Heart right ventricle (tissue), 16 donors: Measurements from ENCODE around the gene SPIN1. TPM values are rescaled to one million over a fixed set of nuclear protein-coding genes. Genes with fewer than 3 reads are reported as not detected.

Source experiments
- ATAC-seq, 8 donors: fragments of 200-7000 bp; cut with Tn5 transposase; one replicate each; pipeline ENCODE4 v1.9.1; 2020; ENCODE audit warnings: mild to moderate bottlenecking in 8 of 8, moderate library complexity in 8 of 8, moderate number of reproducible peaks in 1 of 8
- DNase-seq, 2 donors: peaks; one replicate each; pipeline ENCODE4 v3.0.0-alpha.2; 2020
- H3K27ac ChIP-seq, 10 donors: fragments of 200-600 bp; sonication (generic) in 2 of 10; one replicate each; pipeline versions ENCODE4 v1.5.0 to v1.8.0; 2020 to 2022; ENCODE audit warnings: mild to moderate bottlenecking in 3 of 10
- H3K27me3 ChIP-seq, 7 donors: fragments of 200-600 bp; one replicate each; pipeline ENCODE4 v1.8.0; 2021 to 2022; ENCODE audit warnings: mild to moderate bottlenecking in 2 of 7
- H3K36me3 ChIP-seq, 9 donors: fragments of 200-600 bp; sonication (generic) in 1 of 9; one replicate each; pipeline versions ENCODE4 v1.5.0 to v1.8.0; 2020 to 2022; ENCODE audit warnings: mild to moderate bottlenecking in 2 of 9
- H3K4me1 ChIP-seq, 9 donors: fragments of 200-600 bp; sonication (generic) in 1 of 9; one replicate each; pipeline versions ENCODE4 v1.5.0 to v1.8.0; 2020 to 2022; ENCODE audit warnings: mild to moderate bottlenecking in 4 of 9
- H3K4me3 ChIP-seq, 10 donors: fragments of 200-600 bp; sonication (generic) in 2 of 10; one replicate each; pipeline versions ENCODE4 v1.5.0 to v1.8.0; 2020 to 2022; ENCODE audit warnings: mild to moderate bottlenecking in 7 of 10, moderate library complexity in 2 of 10
- H3K9me3 ChIP-seq, 11 donors: fragments of 200-600 bp in 10 of 11; sonication (generic) in 2 of 11; one replicate each; pipeline versions ENCODE4 v1.5.0 to v1.8.0; 2013 to 2022; ENCODE audit warnings: mild to moderate bottlenecking in 2 of 11, control low read depth in 1 of 11, moderate library complexity in 1 of 11
- CTCF ChIP-seq, 9 donors: fragments of 200-600 bp; sonication (generic) in 2 of 9; IDR thresholded peaks; one replicate each; pipeline versions ENCODE4 v1.5.0 to v1.8.0; 2021 to 2022; ENCODE audit warnings: antibody characterized with exemption in 9 of 9, mild to moderate bottlenecking in 5 of 9, moderate library complexity in 1 of 9
- WGBS, 2 donors: extraction: QIAGEN DNeasy Blood & Tissue Kit; methylation state at CpG; one replicate each; pipeline ENCODE4 v1.1.7; 2013; ENCODE audit warnings: inconsistent platforms in 1 of 2; 5-methylcytosine and 5-hydroxymethylcytosine counted together
- intact Hi-C, 10 donors: fragments of 100-400 bp; cut with DNase I; formaldehyde crosslinking; loops; one replicate each; pipeline versions ENCODE4 v1.11.1 to v1.14.2; 2022
- polyA plus RNA-seq, 2 donors: library from polyadenylated mRNA; stranded (reverse); fragments of 200-250 nt; gene quantifications; one replicate each; pipeline ENCODE4 v1.2.3, GENCODE V29; 2013
- total RNA-seq, 10 donors: library from RNA; stranded (reverse); fragmentation: NEBNext Ultra II Directional in 3 of 10; extraction: Animal tissue kit (Norgen Biotek cat#: 25700) in 3 of 10; gene quantifications; one replicate each; pipeline versions ENCODE4 v1.2.1 to v1.2.4, GENCODE V29; 2021 to 2023
- donor health status: Arrhythmogenic right ventricular cardiomyopathy.
- donor health status: ischemic (EF 13 %, LVEDD 7.1; RV severe dilation, severe dysfunction).
- donor health status: healthy with polysubstance abuse.
- donor health status: DM: no; HTN: yes; CAD: no.
- donor health status: DM: no; HTN: no; CAD: no.
- donor health status: ischemic (EF 25% LVEDD 6.9; RV normal size, moderate dysfunction).
- donor health status: ischemic (EF 25% LVEDD 5.7; RV mildly dilated, moderate dysfunction).
- donor health status: healthy.
- donor health status: DM: yes; HTN: yes; CAD: no.
- donor health status: Ischemic cardiomyopathy.
- donor health status: ischemic (EF 35%, LVEDD 5.7; RV mildly dilated, moderate dysfunction).
- donor health status: nonischemic (EF 11% LVEDD 7.7; RV severe dilation, severe dysfunction).
- donor health status: DM: yes; HTN: yes; CAD: no.
- donor health status: PGD.
- donor health status: ischemic (EF 29% LVEDD 5.4; RV normal size, mild dysfunction).
- donor health status: nonischemic (EF 23%, LVEDD 6.1; RV moderate dilation, normal function).

The SPIN1 gene
- total and polyA plus RNA-seq, 12 donors, result 14.9 to 65.0 (median 50.3) TPM

- no peak for TF ChIP-seq CTCF (IDR thresholded peaks at IDR 0.05)
- WGBS, 2 donors, result 96 to 97% methylated on average over 2 of the region's 2 CpGs
- intact Hi-C loops, result no loop called here
- Histone ChIP-seq H3K4me1 (no peaks in the 10 kb centered on the region), H3K36me3 (no peaks in the 10 kb centered on the region), H3K9me3 (no peaks in the 10 kb centered on the region), H3K4me3 (no peak overlapping the region), H3K27me3 (no peaks in the 10 kb centered on the region), H3K27ac (no peak overlapping the region)
- no peak for ATAC-seq
- DNase-seq, result no peak
These were observed 109.0 kb downstream of the SPIN1 start for GRCh38 chr9:88497224-88497623.

GRCh38 chr9:88498880-88499279, 110.6 kb downstream of the SPIN1 start:
- H3K4me3 ChIP-seq, result no peak overlapping the region
- H3K27ac ChIP-seq, result no peak overlapping the region
- no peaks in the 10 kb centered on the region for H3K27me3 ChIP-seq
- no peak for TF ChIP-seq CTCF (IDR thresholded peaks at IDR 0.05)
- intact Hi-C loops, result no loop called here
- H3K9me3 ChIP-seq, result no peaks in the 10 kb centered on the region
- no peaks in the 10 kb centered on the region for H3K36me3 ChIP-seq
- no peaks in the 10 kb centered on the region for H3K4me1 ChIP-seq
- 47 to 61% methylated on average over 6 of the region's 6 CpGs for WGBS, 2 donors
- DNase-seq, result peak; percentile 25 to 33
- peak in 5 of 8 donors; percentile 57 to 89 (median 73) for ATAC-seq

GRCh38 chr9:88501086-88501485, 112.8 kb downstream of the SPIN1 start:
- WGBS, 2 donors, result 94 to 98% methylated on average over 5 of the region's 5 CpGs

GRCh38 chr9:88502552-88503034, 114.3 kb downstream of the SPIN1 start:
- ATAC-seq, result no peak
- Histone ChIP-seq H3K27me3 (no peaks in the 10 kb centered on the region), H3K9me3 (no peaks in the 10 kb centered on the region), H3K27ac (no peak overlapping the region), H3K4me3 (no peak overlapping the region), H3K4me1 (no peaks in the 10 kb centered on the region), H3K36me3 (no peaks in the 10 kb centered on the region)
- no peak for DNase-seq
- 80 to 82% methylated on average over 12 of the region's 12 CpGs for WGBS, 2 donors
- TF ChIP-seq CTCF (IDR thresholded peaks at IDR 0.05), result no peak
- intact Hi-C loops, result loop anchor here in 1 of 10 donors (10.0 kb wide), 1 partner anchor 52 kb away; no protein-coding TSS in a partner anchor

More at GRCh38 chr9:88501086-88501485, 112.8 kb downstream of the SPIN1 start:
- no peak for DNase-seq
- ATAC-seq, result no peak
- no peaks in the 10 kb centered on the region for H3K4me1 ChIP-seq
- H3K27me3 ChIP-seq, result no peaks in the 10 kb centered on the region
- no peak overlapping the region for H3K4me3 ChIP-seq
- intact Hi-C loops, result loop anchor here in 1 of 10 donors (10.0 kb wide), 1 partner anchor 54 kb away; no protein-coding TSS in a partner anchor
- TF ChIP-seq CTCF (IDR thresholded peaks at IDR 0.05), result no peak
- no peaks in the 10 kb centered on the region for H3K36me3 ChIP-seq
- H3K9me3 ChIP-seq, result no peaks in the 10 kb centered on the region
- H3K27ac ChIP-seq, result no peak overlapping the region
